IMR-90 (cell line): ENCODE measurements around the gene TMEM259. TPM values are rescaled to one million over a fixed set of nuclear protein-coding genes. Genes with fewer than 3 reads are reported as not detected.

Experiments used
- ATAC-seq: fragments of 200-7000 bp; cut with Tn5 transposase; 2 replicates; pipeline ENCODE4 v1.9.1; 2020; ENCODE audit warnings: low read depth, mild to moderate bottlenecking, moderate library complexity
- BruUV-seq: library from RNA; stranded (reverse); fragments of 400-500 nt; replicated peaks from 2 replicates; lab custom pipeline; 2021; lab: Mats Ljungman, UMichigan
- CTCF ChIA-PET: fragments of 300-600 bp; formaldehyde crosslinking; extraction: SDS; loops from one replicate; lab custom pipeline; 2021; ENCODE audit warnings: antibody characterized with exemption; lab: Yijun Ruan, JAX
- POLR2A ChIA-PET: fragments of 300-600 bp; sonication (Branson Sonifier 250); formaldehyde crosslinking; loops from one replicate; lab custom pipeline; 2022; ENCODE audit warnings: antibody characterized with exemption; ENCODE audit not compliant: unreplicated experiment; lab: Charles Lee
- DNase-seq: peaks from one replicate; pipeline ENCODE4 v3.0.0; 2013
- H2AFZ ChIP-seq: replicated peaks from 2 replicates; pipeline ENCODE3; 2013; ENCODE audit warnings: low read length, mild to moderate bottlenecking; ENCODE audit not compliant: poor library complexity
- H2AK5ac ChIP-seq: 2 replicates; pipeline ENCODE4 v1.6.1; 2013; ENCODE audit warnings: low read depth, low read length, inconsistent platforms
- H2AK9ac ChIP-seq: replicated peaks from 2 replicates; pipeline ENCODE3; 2013; ENCODE audit warnings: mild to moderate bottlenecking, low read depth, low read length, moderate library complexity; ENCODE audit not compliant: poor library complexity
- H2BK120ac ChIP-seq: 2 replicates; pipeline ENCODE4 v1.6.1; 2013; ENCODE audit warnings: low read depth, low read length, inconsistent platforms
- H2BK15ac ChIP-seq: 3 replicates; pipeline ENCODE4 v1.6.1; 2013; ENCODE audit warnings: low read depth, low read length, inconsistent platforms
- H2BK20ac ChIP-seq: 2 replicates; pipeline ENCODE4 v1.6.1; 2013; ENCODE audit warnings: low read depth, mild to moderate bottlenecking, inconsistent platforms, low read length, moderate library complexity
- H2BK5ac ChIP-seq: 2 replicates; pipeline ENCODE4 v1.6.1; 2013; ENCODE audit warnings: mild to moderate bottlenecking, low read depth, low read length, inconsistent platforms; ENCODE audit not compliant: poor library complexity, severe bottlenecking
- H3K14ac ChIP-seq: replicated peaks from 2 replicates; pipeline ENCODE4 v1.6.1; 2013; ENCODE audit warnings: low read depth, low read length, inconsistent platforms
- H3K18ac ChIP-seq: 2 replicates; pipeline ENCODE4 v1.6.1; 2013; ENCODE audit warnings: low read depth, low read length, control low read depth
- H3K23ac ChIP-seq: 2 replicates; pipeline ENCODE4 v1.6.1; 2013; ENCODE audit warnings: low read depth, low read length, inconsistent platforms
- H3K27ac ChIP-seq: 2 replicates; pipeline ENCODE4 v1.5.1; 2013; ENCODE audit warnings: mild to moderate bottlenecking, control low read depth, low read length; ENCODE audit not compliant: insufficient read depth
- H3K27me3 ChIP-seq: 2 replicates; pipeline ENCODE4 v1.6.1; 2013; ENCODE audit warnings: low read length; ENCODE audit not compliant: control insufficient read depth, insufficient read depth
- H3K36me3 ChIP-seq: 2 replicates; pipeline ENCODE4 v1.6.1; 2013; ENCODE audit warnings: low read length, mixed read lengths; ENCODE audit not compliant: control insufficient read depth, insufficient read depth
- H3K4ac ChIP-seq: 2 replicates; pipeline ENCODE4 v1.6.1; 2013; ENCODE audit warnings: low read depth, low read length, inconsistent platforms
- H3K4me1 ChIP-seq: 2 replicates; pipeline ENCODE4 v1.6.1; 2013; ENCODE audit warnings: low read length, mixed read lengths; ENCODE audit not compliant: control insufficient read depth, insufficient read depth
- H3K4me2 ChIP-seq: 2 replicates; pipeline ENCODE4 v1.6.1; 2013; ENCODE audit warnings: low read depth, mild to moderate bottlenecking, control low read depth, low read length, moderate library complexity
- H3K4me3 ChIP-seq: 2 replicates; pipeline ENCODE4 v1.5.1; 2013; ENCODE audit warnings: low read depth, mild to moderate bottlenecking, control low read depth, low read length, moderate library complexity; ENCODE audit not compliant: insufficient read depth
- H3K56ac ChIP-seq: 2 replicates; pipeline ENCODE4 v1.6.1; 2013; ENCODE audit warnings: low read length, inconsistent platforms; ENCODE audit not compliant: insufficient read depth; ENCODE audit errors: extremely low read depth
- H3K79me1 ChIP-seq, 2 experiments: 2 replicates each; pipeline ENCODE4 v1.6.1; 2013; ENCODE audit warnings: low read length in 2 of 2, inconsistent platforms in 1 of 2, low read depth in 1 of 2
- H3K9ac ChIP-seq: 2 replicates; pipeline ENCODE4 v1.6.1; 2013; ENCODE audit warnings: low read depth, low read length, control low read depth
- H3K9me1 ChIP-seq: 2 replicates; pipeline ENCODE4 v1.6.1; 2013; ENCODE audit warnings: low read length, inconsistent platforms; ENCODE audit not compliant: insufficient read depth
- H3K9me3 ChIP-seq: 2 replicates; pipeline ENCODE4 v1.6.1; 2013; ENCODE audit warnings: low read length; ENCODE audit not compliant: control insufficient read depth, insufficient read depth
- H4K20me1 ChIP-seq: 2 replicates; pipeline ENCODE4 v1.6.1; 2013; ENCODE audit warnings: low read length, inconsistent platforms; ENCODE audit not compliant: insufficient read depth
- H4K5ac ChIP-seq: 2 replicates; pipeline ENCODE4 v1.6.1; 2013; ENCODE audit warnings: mild to moderate bottlenecking, low read depth, low read length, control low read depth
- H4K8ac ChIP-seq, 2 experiments: 2 replicates each; pipeline ENCODE4 v1.6.1; 2013; ENCODE audit warnings: low read depth in 2 of 2, low read length in 2 of 2, control low read depth in 1 of 2, inconsistent platforms in 1 of 2
- H4K91ac ChIP-seq: 2 replicates; pipeline ENCODE4 v1.6.1; 2013; ENCODE audit warnings: low read depth, low read length, inconsistent platforms; ENCODE audit not compliant: insufficient read depth
- MAFK ChIP-seq: IDR thresholded peaks from 2 replicates; pipeline ENCODE4 v1.6.1; 2012; ENCODE audit warnings: low read depth, low read length, improper control_type of control experiment
- MAZ ChIP-seq: IDR thresholded peaks from 2 replicates; pipeline ENCODE4 v1.6.1; 2012; ENCODE audit warnings: low read depth, mild to moderate bottlenecking, low read length, improper control_type of control experiment, moderate library complexity, borderline replicate concordance
- RAD21 ChIP-seq: IDR thresholded peaks from 2 replicates; pipeline ENCODE4 v1.6.1; 2012; ENCODE audit warnings: low read length, improper control_type of control experiment
- USF2 ChIP-seq: fragments of 150-350 bp; IDR thresholded peaks from 2 replicates; pipeline ENCODE4 v1.6.1; 2017; ENCODE audit warnings: mild to moderate bottlenecking, antibody characterized with exemption, low read length, low read depth
- WGBS, 2 experiments: methylation state at CpG; one replicate each; pipeline versions ENCODE4 v1.1.5 to v1.1.7; 2013; ENCODE audit warnings: missing lambda C conversion rate in 2 of 2; ENCODE audit not compliant: insufficient read length in 1 of 2; ENCODE audit errors: extremely low coverage in 2 of 2; 5-methylcytosine and 5-hydroxymethylcytosine counted together
- dilution Hi-C: fragments of 300-500 bp; cut with HindIII; formaldehyde crosslinking; loops from one replicate; pipeline ENCODE4 v1.14.3; 2018; ENCODE audit warnings: low sequenced_read_pairs; ENCODE audit not compliant: unreplicated experiment
- in situ Hi-C: fragments of 300-500 bp; cut with MboI; formaldehyde crosslinking; loops from 3 replicates; pipeline ENCODE4 v1.14.3; 2019; ENCODE audit warnings: low sequenced_read_pairs, inconsistent platforms, mixed read lengths
- intact Hi-C: fragments of 100-400 bp; cut with micrococcal nuclease; formaldehyde crosslinking; loops from 2 replicates; pipeline ENCODE4 v1.10.0; 2022
- polyA plus RNA-seq, 3 experiments: library from polyadenylated mRNA; depleted of rRNA; stranded (reverse); fragments of >200 nt; gene quantifications; 2 replicates each; pipeline ENCODE4 v1.2.3, GENCODE V29; 2012; ENCODE audit warnings: low replicate concordance in 1 of 3
- total RNA-seq: library from RNA; depleted of rRNA; stranded (reverse); fragments of >200 nt; gene quantifications from 2 replicates; pipeline ENCODE4 v1.2.3, GENCODE V29; 2012

Gene TMEM259
- total and polyA plus RNA-seq, 2 of the 4 experiments (the other 2 are of a cell fraction) = 22.6 to 153 TPM

GRCh38 chr19:1063909-1064660, 43.2 kb upstream of the TMEM259 start:
- H2BK15ac ChIP-seq = no peak overlapping the region
- no peak overlapping the region for H4K8ac ChIP-seq
- no peak overlapping the region for H3K27ac ChIP-seq
- H3K4me2 ChIP-seq = no peak overlapping the region
- no peak overlapping the region for H4K91ac ChIP-seq
- 0 out of 2 replicates have a peak, but pooled peaks cover 6% of the 10 kb centered on the region for H4K20me1 ChIP-seq
- H3K27me3 ChIP-seq = peaks cover 18% of the 10 kb centered on the region
- CTCF ChIA-PET = interaction anchor here (0.6 to 1.6 kb wide), 3 partner anchors 9 to 127 kb away, joined by 3 read pairs; no protein-coding TSS in a partner anchor
- no TSS peak for BruUV-seq
- ATAC-seq (no peak), DNase-seq (no peak)
- no peak overlapping the region for H2BK20ac ChIP-seq
- dilution Hi-C loops = no loop called here
- H3K4me1 ChIP-seq = peaks cover 3% of the 10 kb centered on the region; the same call in 1 of the 2 replicates
- no peak overlapping the region for H3K18ac ChIP-seq
- H3K79me1 ChIP-seq = no peaks in the 10 kb centered on the region
- no peak overlapping the region for H3K9ac ChIP-seq
- no peak overlapping the region for H3K4ac ChIP-seq
- no peak overlapping the region for H2BK120ac ChIP-seq
- WGBS, 2 experiments = 92% methylated on average over 15 of the region's 37 CpGs; no CpG with 5 or more reads in 1 of the 2 experiments
- TF ChIP-seq RAD21 (no peak), USF2 (no peak), MAFK (no peak), MAZ (no peak)
- no peaks in the 10 kb centered on the region for H3K36me3 ChIP-seq
- H3K23ac ChIP-seq = no peak overlapping the region
- no peak overlapping the region for H2BK5ac ChIP-seq
- H4K5ac ChIP-seq = no peak overlapping the region
- no peaks in the 10 kb centered on the region for H3K9me1 ChIP-seq
- intact Hi-C loops = no loop called here
- H3K14ac ChIP-seq = no peak overlapping the region
- H3K4me3 ChIP-seq = no peak overlapping the region
- H3K56ac ChIP-seq = no peak overlapping the region
- POLR2A ChIA-PET = no interaction called here
- peak overlapping the region; percentile 41 for H2AFZ ChIP-seq
- H2AK9ac ChIP-seq = no peak overlapping the region
- no peak overlapping the region for H2AK5ac ChIP-seq
- in situ Hi-C loops = no loop called here
- H3K9me3 ChIP-seq = no peaks in the 10 kb centered on the region; the same call in 1 of the 2 replicates
